ENCODE measurements around the gene CNPY2.
A peak's percentile ranks its signal among the peaks of the same experiment; 100 is the strongest.

CNPY2 gene

DNA sequence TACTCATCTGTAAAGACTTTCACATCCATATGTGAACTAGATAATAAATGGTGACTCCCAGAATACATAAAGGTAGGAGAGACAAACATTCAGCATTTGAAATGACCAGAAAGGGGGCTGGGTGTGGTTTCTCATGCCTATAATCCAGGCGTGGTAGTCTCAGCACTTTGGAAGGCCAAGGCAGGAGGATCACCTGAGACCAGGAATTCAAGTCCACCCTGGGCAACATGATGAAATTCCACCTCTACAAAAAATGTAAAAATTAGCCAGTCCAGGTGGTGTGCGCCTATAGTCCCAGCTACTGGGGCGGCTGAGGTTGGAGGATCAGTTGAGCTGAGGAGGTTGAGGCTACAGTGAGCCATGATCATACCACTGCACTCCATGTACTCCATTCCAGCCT lies 11.5 kb downstream of the CNPY2 start:
- Histone ChIP-seq H2AFZ (ENCODE audit: low read depth, low read length) (no peak overlapping the region), H3K9ac (ENCODE audit: low read depth, low read length) (no peak overlapping the region), H3K79me2 (ENCODE audit: insufficient read depth, low read length) (peaks cover 25% of the 10 kb centered on the region), H4K20me1 (ENCODE audit: insufficient read depth, low read length) (peaks cover 4% of the 10 kb centered on the region; the same call in 1 of the 2 replicates), H3K4me1 (ENCODE audit: insufficient read depth, low read length) (peaks cover 22% of the 10 kb centered on the region), H3K4me2 (ENCODE audit: insufficient read depth, low read length) (no peak overlapping the region), H3K27ac (ENCODE audit: low read length) (no peak overlapping the region), H3K27me3 (ENCODE audit: insufficient read depth, low read length, poor library complexity) (no peaks in the 10 kb centered on the region), H3K36me3 (ENCODE audit: insufficient read depth, low read length) (peaks cover 18% of the 10 kb centered on the region), H3K9me3 (ENCODE audit: insufficient read depth, low read length, severe bottlenecking) (no peaks in the 10 kb centered on the region), H3K4me3 (ENCODE audit: low read depth in 1 of 2, low read length in 2 of 2) (no peak overlapping the region)
- ATAC-seq (ENCODE audit: insufficient read depth, low read depth) (no peak), DNase-seq (no peak)
- TF ChIP-seq EZH2 (IDR thresholded peaks at IDR 0.05; ENCODE audit: borderline replicate concordance, low read depth, low read length, severe bottlenecking), result no peak
- TF ChIP-seq, protein P1, sequence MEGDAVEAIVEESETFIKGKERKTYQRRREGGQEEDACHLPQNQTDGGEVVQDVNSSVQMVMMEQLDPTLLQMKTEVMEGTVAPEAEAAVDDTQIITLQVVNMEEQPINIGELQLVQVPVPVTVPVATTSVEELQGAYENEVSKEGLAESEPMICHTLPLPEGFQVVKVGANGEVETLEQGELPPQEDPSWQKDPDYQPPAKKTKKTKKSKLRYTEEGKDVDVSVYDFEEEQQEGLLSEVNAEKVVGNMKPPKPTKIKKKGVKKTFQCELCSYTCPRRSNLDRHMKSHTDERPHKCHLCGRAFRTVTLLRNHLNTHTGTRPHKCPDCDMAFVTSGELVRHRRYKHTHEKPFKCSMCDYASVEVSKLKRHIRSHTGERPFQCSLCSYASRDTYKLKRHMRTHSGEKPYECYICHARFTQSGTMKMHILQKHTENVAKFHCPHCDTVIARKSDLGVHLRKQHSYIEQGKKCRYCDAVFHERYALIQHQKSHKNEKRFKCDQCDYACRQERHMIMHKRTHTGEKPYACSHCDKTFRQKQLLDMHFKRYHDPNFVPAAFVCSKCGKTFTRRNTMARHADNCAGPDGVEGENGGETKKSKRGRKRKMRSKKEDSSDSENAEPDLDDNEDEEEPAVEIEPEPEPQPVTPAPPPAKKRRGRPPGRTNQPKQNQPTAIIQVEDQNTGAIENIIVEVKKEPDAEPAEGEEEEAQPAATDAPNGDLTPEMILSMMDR (IDR thresholded peaks at IDR 0.05; ENCODE audit: borderline replicate concordance, extremely low read depth, low read length, poor library complexity, severe bottlenecking), result no peak

DNA sequence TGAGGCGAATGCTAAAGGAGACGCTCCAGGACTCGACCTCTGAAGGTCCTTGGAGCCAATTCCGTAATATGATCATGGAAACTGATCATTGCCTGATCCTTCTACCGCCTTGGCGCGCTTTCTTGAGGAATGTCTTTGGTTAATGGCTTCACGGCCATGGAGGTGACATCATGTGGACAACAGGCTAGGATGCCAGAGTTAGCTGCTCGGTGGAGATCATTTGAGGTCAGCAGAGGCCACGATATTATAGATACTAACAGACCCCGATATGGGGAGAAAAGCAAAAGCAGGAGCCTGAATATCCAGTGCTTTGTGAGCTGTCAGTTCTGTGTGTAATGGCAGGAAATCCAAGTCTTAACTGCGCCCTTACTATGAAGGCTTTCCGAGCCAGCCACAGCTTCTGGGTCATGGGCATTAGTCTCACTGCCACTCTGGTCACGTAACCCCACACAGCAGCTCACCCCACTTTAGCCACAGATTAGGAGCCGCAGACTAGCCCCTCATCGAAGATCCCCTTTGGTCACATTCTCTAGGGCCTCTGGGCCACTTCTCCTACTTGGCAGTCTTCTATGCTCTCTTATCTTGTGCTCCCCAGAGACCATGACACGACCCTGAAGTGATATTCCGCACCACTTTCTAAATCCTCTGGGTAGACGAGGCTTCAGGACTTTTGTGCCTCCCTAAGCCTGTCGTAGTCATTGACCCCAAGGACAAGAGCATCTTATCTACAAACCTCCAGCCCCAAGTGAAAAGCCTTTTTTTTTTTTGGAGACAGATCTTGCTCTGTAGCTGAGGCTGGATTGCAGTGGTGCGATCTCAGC lies 14.9 kb downstream of the CNPY2 start:
- no peaks in the 10 kb centered on the region for H3K9me3 ChIP-seq (ENCODE audit: insufficient read depth, low read length, severe bottlenecking)
- peaks cover 23% of the 10 kb centered on the region; the same call in 1 of the 2 replicates for H4K20me1 ChIP-seq (ENCODE audit: insufficient read depth, low read length)
- H3K79me2 ChIP-seq (ENCODE audit: insufficient read depth, low read length), result peaks cover 59% of the 10 kb centered on the region
- DNase-seq, result no peak
- peak overlapping the region; percentile 75 to 91 for H3K4me3 ChIP-seq (ENCODE audit: low read depth in 1 of 2, low read length in 2 of 2)
- peak overlapping the region; percentile 80 for H3K4me2 ChIP-seq (ENCODE audit: insufficient read depth, low read length)
- peak overlapping the region; percentile 92 for H3K27ac ChIP-seq (ENCODE audit: low read length)
- no peak for TF ChIP-seq EZH2 (IDR thresholded peaks at IDR 0.05; ENCODE audit: borderline replicate concordance, low read depth, low read length, severe bottlenecking)
- TF ChIP-seq, protein P1 (IDR thresholded peaks at IDR 0.05; ENCODE audit: borderline replicate concordance, extremely low read depth, low read length, poor library complexity, severe bottlenecking), result no peak
- ATAC-seq (ENCODE audit: insufficient read depth, low read depth), result peak; percentile 5
- H3K4me1 ChIP-seq (ENCODE audit: insufficient read depth, low read length), result peaks cover 56% of the 10 kb centered on the region
- no peaks in the 10 kb centered on the region for H3K27me3 ChIP-seq (ENCODE audit: insufficient read depth, low read length, poor library complexity)
- peaks cover 27% of the 10 kb centered on the region for H3K36me3 ChIP-seq (ENCODE audit: insufficient read depth, low read length)
- peak overlapping the region; percentile 84 for H3K9ac ChIP-seq (ENCODE audit: low read depth, low read length)
- H2AFZ ChIP-seq (ENCODE audit: low read depth, low read length), result peak overlapping the region; percentile 91

DNA sequence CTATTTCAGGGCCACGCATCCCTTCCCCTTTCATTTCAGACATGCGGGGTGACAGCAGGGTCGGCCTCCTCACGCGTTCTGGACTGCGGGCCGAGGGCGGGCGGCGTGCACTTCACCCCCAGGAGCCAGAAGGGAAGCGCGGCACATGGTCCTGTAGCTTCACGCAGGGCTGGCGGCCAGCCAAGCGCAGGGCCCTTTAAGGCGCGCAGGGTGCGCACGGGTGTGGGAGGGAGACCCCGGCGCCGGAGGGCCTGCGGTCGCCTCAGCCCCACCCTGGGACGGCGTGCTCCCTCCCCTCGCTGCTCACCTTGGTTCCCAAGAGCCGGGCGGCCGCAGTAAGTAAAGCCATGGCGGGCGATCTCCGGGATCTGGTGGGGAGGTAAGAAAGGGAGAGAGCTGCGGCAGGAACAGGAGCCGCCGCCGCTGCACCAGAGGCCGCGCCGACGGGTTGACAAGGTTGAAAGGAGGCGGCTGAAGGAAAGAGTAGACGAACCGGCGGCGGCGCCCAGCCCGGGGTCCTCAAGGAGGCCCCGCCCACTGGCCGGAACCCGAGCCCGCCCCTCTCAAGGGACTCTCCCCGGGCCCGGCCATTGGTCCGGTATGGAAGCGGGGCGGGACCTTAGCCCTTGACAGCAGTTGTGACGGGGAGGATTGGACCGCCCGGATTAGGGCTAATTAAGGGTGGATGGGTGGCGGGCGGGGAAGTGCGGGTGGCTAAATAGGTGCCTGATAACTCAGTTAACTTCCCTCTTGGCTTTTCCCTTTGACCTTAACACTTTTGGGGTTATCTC lies 15.7 kb downstream of the CNPY2 start, which contains the start of gene CS:
Gene CS, minus strand, starts transcription at position 478 of the 791 bp plus-strand sequence. Its CDS starts 129 bp downstream, at position 349.
- Histone ChIP-seq H3K79me2 (ENCODE audit: insufficient read depth, low read length) (peaks cover 66% of the 10 kb centered on the region), H2AFZ (ENCODE audit: low read depth, low read length) (peak within 1 kb of the TSS; percentile 91), H4K20me1 (ENCODE audit: insufficient read depth, low read length) (peaks cover 23% of the 10 kb centered on the region; the same call in 1 of the 2 replicates), H3K27ac (ENCODE audit: low read length) (peak within 1 kb of the TSS; percentile 92), H3K36me3 (ENCODE audit: insufficient read depth, low read length) (peaks cover 28% of the 10 kb centered on the region), H3K4me2 (ENCODE audit: insufficient read depth, low read length) (peak within 1 kb of the TSS; percentile 80), H3K9me3 (ENCODE audit: insufficient read depth, low read length, severe bottlenecking) (no peaks in the 10 kb centered on the region), H3K4me3 (ENCODE audit: low read depth in 1 of 2, low read length in 2 of 2) (peak within 1 kb of the TSS; percentile 75 to 91), H3K27me3 (ENCODE audit: insufficient read depth, low read length, poor library complexity) (no peaks in the 10 kb centered on the region), H3K4me1 (ENCODE audit: insufficient read depth, low read length) (peaks cover 56% of the 10 kb centered on the region), H3K9ac (ENCODE audit: low read depth, low read length) (peak within 1 kb of the TSS; percentile 84)
- peak; percentile 94 for ATAC-seq (ENCODE audit: insufficient read depth, low read depth)
- TF ChIP-seq, protein P1 (IDR thresholded peaks at IDR 0.05; ENCODE audit: borderline replicate concordance, extremely low read depth, low read length, poor library complexity, severe bottlenecking), result no peak
- no peak for TF ChIP-seq EZH2 (IDR thresholded peaks at IDR 0.05; ENCODE audit: borderline replicate concordance, low read depth, low read length, severe bottlenecking)
- DNase-seq, result peak; percentile 99

All from DND-41 (cell line).